ENCODE measurements around the gene CYTH1. TPM values are rescaled to one million over a fixed set of nuclear protein-coding genes. Genes with fewer than 3 reads are reported as not detected.

CYTH1 gene
- total RNA-seq, 1 experiment from 2014 or later: 34.3 TPM

- TF ChIP-seq SRF (IDR thresholded peaks at IDR 0.05; ENCODE audit: low read depth): no peak
- no peak for TF ChIP-seq POLR2A (IDR thresholded peaks at IDR 0.05; ENCODE audit: borderline replicate concordance, extremely low read depth, insufficient read depth, insufficient read length)
- TF ChIP-seq ZNF274 (IDR thresholded peaks at IDR 0.05; ENCODE audit: low read depth, low read length): no peak
- no peak for TF ChIP-seq SIN3A (IDR thresholded peaks at IDR 0.05; ENCODE audit: low read depth)
- no peak for TF ChIP-seq EZH2phosphoT487 (IDR thresholded peaks at IDR 0.05; ENCODE audit: borderline replicate concordance)
- no peak for TF ChIP-seq CBX3 (IDR thresholded peaks at IDR 0.05; ENCODE audit: low read depth)
- no peak for TF ChIP-seq CEBPB (IDR thresholded peaks at IDR 0.05; ENCODE audit: low read depth)
- no TSS peak for BruUV-seq (replicated peaks)
- CTCF ChIA-PET: interaction anchor here (0.7 kb wide), 2 partner anchors 230 to 303 kb away, joined by 3 to 4 read pairs; no protein-coding TSS in a partner anchor
These were observed 18.3 kb upstream of the CYTH1 start for GRCh38 chr17:78800132-78800931.

GRCh38 chr17:78798695-78799559 lies 16.9 kb upstream of the CYTH1 start:
- H3K9ac ChIP-seq (ENCODE audit: low read length): no peak overlapping the region
- intact Hi-C loops (cut with micrococcal nuclease): loop anchor here (1.0 to 5.0 kb wide), 2 partner anchors 302 to 352 kb away; no protein-coding TSS in a partner anchor
- H3K4me2 ChIP-seq (ENCODE audit: low read length): no peak overlapping the region
- H3K4me1 ChIP-seq (ENCODE audit: control insufficient read depth in 1 of 2, insufficient read depth in 2 of 2, low read length in 2 of 2): no peaks in the 10 kb centered on the region
- ChIA-PET POLR2A (no interaction called here), CTCF (interaction anchor here (1.0 kb wide), 2 partner anchors 302 to 303 kb away, joined by 3 to 7 read pairs; no protein-coding TSS in a partner anchor), RAD21 (ENCODE audit: low non-redundant PET in 1 of 2, low total read pairs in 2 of 2, uncharacterized antibody in 2 of 2, unreplicated experiment in 2 of 2) (no interaction called here)
- ATAC-seq: peak; percentile 73
- no TSS peak for BruUV-seq (replicated peaks)
- H3K9me3 ChIP-seq (ENCODE audit: control insufficient read depth in 1 of 2, insufficient read depth in 1 of 2, low read depth in 1 of 2, low read length in 2 of 2): no peaks in the 10 kb centered on the region
- TF ChIP-seq EGR1 (IDR thresholded peaks at IDR 0.05; ENCODE audit: low read depth): no peak
- no peak for TF ChIP-seq CEBPB (IDR thresholded peaks at IDR 0.05; ENCODE audit: low read depth)
- peak in 2 of 3 experiments; percentile 47 to 66; a peak in 4 of 6 replicates for TF ChIP-seq CTCF (IDR thresholded peaks at IDR 0.05 in 2 of 3, conservative IDR thresholded peaks at IDR 0.05 in 1 of 3; ENCODE audit: borderline replicate concordance in 1 of 3, insufficient read depth in 1 of 3, low read depth in 2 of 3, low read length in 2 of 3)
- TF ChIP-seq FOSL1 (IDR thresholded peaks at IDR 0.05; ENCODE audit: low read depth): no peak
- TF ChIP-seq YY1 (IDR thresholded peaks at IDR 0.05; ENCODE audit: extremely low read depth, insufficient replicate concordance, low read depth, low read length): no peak
- no peak for TF ChIP-seq TCF7L2 (IDR thresholded peaks at IDR 0.05; ENCODE audit: borderline replicate concordance, extremely low read depth, insufficient read depth, insufficient read length)
- TF ChIP-seq ELF1 (IDR thresholded peaks at IDR 0.05; ENCODE audit: borderline replicate concordance, low read depth): no peak
- no peak for TF ChIP-seq ZNF274 (IDR thresholded peaks at IDR 0.05; ENCODE audit: low read depth, low read length)
- TF ChIP-seq POLR2AphosphoS5 (IDR thresholded peaks at IDR 0.05; ENCODE audit: low read depth, low read length): no peak
- peak; percentile 50 for TF ChIP-seq RAD21 (IDR thresholded peaks at IDR 0.05; ENCODE audit: low read depth)
- H3K27ac ChIP-seq (ENCODE audit: low read depth, low read length): no peak overlapping the region
- H3K79me2 ChIP-seq (ENCODE audit: insufficient read depth, low read length): peaks cover 47% of the 10 kb centered on the region; the same call in 1 of the 2 replicates
- H3K4me3 ChIP-seq (replicated peaks in 1 of 2; ENCODE audit: low read depth in 1 of 2, low read length in 2 of 2): no peak overlapping the region
- H3K27me3 ChIP-seq (ENCODE audit: insufficient read depth, low read length): no peaks in the 10 kb centered on the region
- DNase-seq (ENCODE audit: low read depth, low spot score): no peak
- no peak overlapping the region for H2AFZ ChIP-seq (ENCODE audit: low read depth, low read length, poor library complexity, severe bottlenecking)
- H3K9me2 ChIP-seq (ENCODE audit: insufficient read depth): no peaks in the 10 kb centered on the region
- H4K20me1 ChIP-seq (ENCODE audit: insufficient read depth): peaks cover 16% of the 10 kb centered on the region; the same call in 1 of the 2 replicates
- H3K36me3 ChIP-seq (ENCODE audit: control insufficient read depth in 1 of 2, insufficient read depth in 2 of 2, low read length in 2 of 2): peaks cover 59 to 90% of the 10 kb centered on the region in 2 experiments

More at GRCh38 chr17:78800132-78800931, 18.3 kb upstream of the CYTH1 start:
- ChIA-PET RAD21 (ENCODE audit: low non-redundant PET in 1 of 2, low total read pairs in 2 of 2, uncharacterized antibody in 2 of 2, unreplicated experiment in 2 of 2) (no interaction called here), POLR2A (no interaction called here)
- H2AFZ ChIP-seq (ENCODE audit: low read depth, low read length, poor library complexity, severe bottlenecking): no peak overlapping the region
- DNase-seq (ENCODE audit: low read depth, low spot score) (no peak), ATAC-seq (no peak)
- H3K27ac ChIP-seq (ENCODE audit: low read depth, low read length): peak overlapping the region; percentile 23; the same call in 1 of the 2 replicates
- H3K4me1 ChIP-seq (ENCODE audit: control insufficient read depth in 1 of 2, insufficient read depth in 2 of 2, low read length in 2 of 2): no peaks in the 10 kb centered on the region
- H3K4me3 ChIP-seq (replicated peaks in 1 of 2; ENCODE audit: low read depth in 1 of 2, low read length in 2 of 2): no peak overlapping the region
- no peak overlapping the region for H3K4me2 ChIP-seq (ENCODE audit: low read length)
- no peaks in the 10 kb centered on the region for H3K9me2 ChIP-seq (ENCODE audit: insufficient read depth)
- H3K9ac ChIP-seq (ENCODE audit: low read length): no peak overlapping the region
- H3K36me3 ChIP-seq (ENCODE audit: control insufficient read depth in 1 of 2, insufficient read depth in 2 of 2, low read length in 2 of 2): peaks cover 58 to 92% of the 10 kb centered on the region in 2 experiments
- peaks cover 59% of the 10 kb centered on the region; the same call in 1 of the 2 replicates for H3K79me2 ChIP-seq (ENCODE audit: insufficient read depth, low read length)
- peaks cover 20% of the 10 kb centered on the region; the same call in 1 of the 2 replicates for H4K20me1 ChIP-seq (ENCODE audit: insufficient read depth)
- H3K27me3 ChIP-seq (ENCODE audit: insufficient read depth, low read length): no peaks in the 10 kb centered on the region
- intact Hi-C loops (cut with micrococcal nuclease): no loop called here
- no peaks in the 10 kb centered on the region for H3K9me3 ChIP-seq (ENCODE audit: control insufficient read depth in 1 of 2, insufficient read depth in 1 of 2, low read depth in 1 of 2, low read length in 2 of 2)

Data from HCT116 (cell line).